T-cell (primary cell): ENCODE results near the gene DPP4. TPM values are rescaled to one million over a fixed set of nuclear protein-coding genes. Genes with fewer than 3 reads are reported as not detected.

Source experiments
- ATAC-seq, 4 experiments: fragments of 200-7000 bp in 3 of 4; fragments of 150-1000 bp in 1 of 4; cut with Tn5 transposase; replicated peaks in 1 of 4; 1 replicate in 3 of 4; 2 replicates in 1 of 4; pipeline ENCODE4 v1.10.0; 2021; ENCODE audit warnings: moderate library complexity in 3 of 4, mild to moderate bottlenecking in 2 of 4, moderate number of reproducible peaks in 1 of 4
- CTCF ChIA-PET, 2 donors: fragments of 300-600 bp; sonication (Branson Sonifier 250); formaldehyde crosslinking; loops; one replicate each; lab custom pipeline; 2022; ENCODE audit warnings: antibody characterized with exemption in 2 of 2; lab: Charles Lee
- POLR2A ChIA-PET, 2 donors: fragments of 300-600 bp; sonication (Branson Sonifier 250); formaldehyde crosslinking; loops; one replicate each; lab custom pipeline; 2022; ENCODE audit warnings: antibody characterized with exemption in 2 of 2; lab: Charles Lee
- DNase-seq, 35 experiments: peaks; one replicate each; pipeline versions ENCODE4 v3.0.0 to v3.0.0-alpha.2; 2013 to 2023
- H3K27ac ChIP-seq: one replicate; pipeline ENCODE4 v1.5.1; 2013; ENCODE audit warnings: low read length
- H3K27me3 ChIP-seq, 2 experiments: replicated peaks in 1 of 2; 1 replicate in 1 of 2; 2 replicates in 1 of 2; pipeline versions ENCODE4 v1.6.1 to v1.7.0; 2013; ENCODE audit warnings: low read length in 1 of 2, mixed read lengths in 1 of 2; ENCODE audit not compliant: control insufficient read depth in 2 of 2, insufficient read depth in 2 of 2; ENCODE audit errors: extremely low read depth in 1 of 2
- H3K36me3 ChIP-seq, 2 donors: 1 replicate in 1 of 2; 2 replicates in 1 of 2; pipeline versions ENCODE4 v1.6.1 to v1.7.0; 2013; ENCODE audit warnings: low read length in 1 of 2; ENCODE audit not compliant: control insufficient read depth in 2 of 2, insufficient read depth in 1 of 2; ENCODE audit errors: extremely low read depth in 1 of 2
- H3K4me1 ChIP-seq, 2 experiments: 1 replicate in 1 of 2; 2 replicates in 1 of 2; pipeline versions ENCODE4 v1.6.1 to v1.7.0; 2013; ENCODE audit warnings: low read length in 2 of 2, mixed read lengths in 1 of 2; ENCODE audit not compliant: insufficient read depth in 2 of 2, control insufficient read depth in 1 of 2; ENCODE audit errors: extremely low read depth in 1 of 2
- H3K4me3 ChIP-seq, 2 donors: 1 replicate in 1 of 2; 2 replicates in 1 of 2; pipeline versions ENCODE4 v1.5.1 to v1.7.0; 2013; ENCODE audit warnings: mild to moderate bottlenecking in 2 of 2, low read length in 1 of 2, moderate library complexity in 1 of 2; ENCODE audit not compliant: control insufficient read depth in 1 of 2; ENCODE audit errors: extremely low read depth in 1 of 2
- H3K9me3 ChIP-seq: 2 replicates; pipeline ENCODE4 v1.7.0; 2013
- H3K27ac Mint-ChIP-seq, 2 donors: one replicate each; pipeline ENCODE4 v1.8.0; 2020 to 2021; ENCODE audit warnings: mild to moderate bottlenecking in 2 of 2, mixed read lengths in 2 of 2
- H3K27me3 Mint-ChIP-seq, 2 donors: one replicate each; pipeline ENCODE4 v1.8.0; 2021 to 2022; ENCODE audit warnings: mixed read lengths in 2 of 2
- H3K36me3 Mint-ChIP-seq: one replicate; pipeline ENCODE4 v1.8.0; 2021; ENCODE audit warnings: mixed read lengths
- H3K4me1 Mint-ChIP-seq, 3 donors: one replicate each; pipeline ENCODE4 v1.8.0; 2020 to 2022; ENCODE audit warnings: mixed read lengths in 3 of 3, mild to moderate bottlenecking in 1 of 3
- H3K4me3 Mint-ChIP-seq, 3 donors: one replicate each; pipeline ENCODE4 v1.8.0; 2020 to 2022; ENCODE audit warnings: mild to moderate bottlenecking in 3 of 3, mixed read lengths in 3 of 3, moderate library complexity in 3 of 3
- H3K9me3 Mint-ChIP-seq, 3 donors: one replicate each; pipeline ENCODE4 v1.8.0; 2020 to 2022; ENCODE audit warnings: mixed read lengths in 3 of 3
- WGBS: methylation state at CpG from one replicate; pipeline ENCODE4 v1.1.5; 2013; ENCODE audit warnings: missing lambda C conversion rate; ENCODE audit not compliant: insufficient coverage; 5-methylcytosine and 5-hydroxymethylcytosine counted together
- total RNA-seq, 35 experiments: library from RNA in 6 of 35; stranded (reverse) in 6 of 35; fragments of 120-200 nt in 1 of 35; gene quantifications; one replicate each; pipeline versions ENCODE4 v1.2.1 to v1.2.4 and lab custom pipeline; 2013 to 2026

Gene DPP4
- total RNA-seq, 5 donors from 2014 or later (not counting 1 experiment from before 2014, with no cell fraction given) = 30.1 to 47.7 (median 37.9) TPM

GRCh38 chr2:161997916-161998471 is 76.0 kb downstream of the DPP4 start:
- no peak for ATAC-seq
- peaks cover 51 to 62% (median 51%) of the 10 kb centered on the region in 3 donors for H3K4me1 Mint-ChIP-seq
- 94% methylated on average over 8 of the region's 9 CpGs for WGBS
- H3K4me3 ChIP-seq = no peak overlapping the region
- DNase-seq = no peak
- no peaks in the 10 kb centered on the region for H3K27me3 ChIP-seq
- peak overlapping the region; percentile 16 for H3K27ac ChIP-seq
- H3K9me3 ChIP-seq = no peaks in the 10 kb centered on the region
- H3K27ac Mint-ChIP-seq = peak overlapping the region; percentile 3 to 81
- peaks cover 0 to 4% (median 0%) of the 10 kb centered on the region in 3 donors for H3K9me3 Mint-ChIP-seq
- peaks cover 66% of the 10 kb centered on the region for H3K36me3 Mint-ChIP-seq
- peaks cover 0 to 19% of the 10 kb centered on the region in 2 donors for H3K36me3 ChIP-seq
- no peaks in the 10 kb centered on the region for H3K27me3 Mint-ChIP-seq
- peaks cover 19 to 39% of the 10 kb centered on the region in 2 experiments for H3K4me1 ChIP-seq
- CTCF ChIA-PET = interaction anchor here (0.9 to 1.6 kb wide), 2 partner anchors 10 kb away, joined by 3 read pairs; no protein-coding TSS in a partner anchor
- H3K4me3 Mint-ChIP-seq = no peak overlapping the region
- POLR2A ChIA-PET = interaction anchor here in 1 of 2 donors (0.6 kb wide), 1 partner anchor 30 kb away, joined by 7 read pairs; no protein-coding TSS in a partner anchor

GRCh38 chr2:161995553-161996016 is 78.4 kb downstream of the DPP4 start:
- ChIA-PET CTCF (interaction anchor here (0.6 to 2.3 kb wide), 8 partner anchors 11 to 138 kb away, joined by 3 to 6 read pairs (median 4); partner anchors contain the start of gene DPP4 (in 1 of the 2)), POLR2A (interaction anchor here in 1 of 2 donors (1.0 kb wide), 1 partner anchor 41 kb away, joined by 3 read pairs; no protein-coding TSS in a partner anchor)
- Histone ChIP-seq H3K4me3 (no peak overlapping the region), H3K27me3 (no peaks in the 10 kb centered on the region), H3K36me3 (peaks cover 0 to 7% of the 10 kb centered on the region in 2 donors), H3K9me3 (no peaks in the 10 kb centered on the region), H3K27ac (peak overlapping the region; percentile 79), H3K4me1 (peaks cover 32 to 49% of the 10 kb centered on the region in 2 experiments)
- peak overlapping the region; percentile 76 to 81 (median 76) for H3K4me3 Mint-ChIP-seq
- peaks cover 67 to 77% (median 72%) of the 10 kb centered on the region in 3 donors for H3K4me1 Mint-ChIP-seq
- peak in 12 of 35 experiments; percentile 10 to 56 (median 18) for DNase-seq
- ATAC-seq = peak in 1 of 4 experiments; percentile 38
- H3K27ac Mint-ChIP-seq = peak overlapping the region; percentile 98
- no peaks in the 10 kb centered on the region for H3K9me3 Mint-ChIP-seq
- H3K27me3 Mint-ChIP-seq = no peaks in the 10 kb centered on the region
- H3K36me3 Mint-ChIP-seq = peaks cover 46% of the 10 kb centered on the region

- Histone ChIP-seq H3K27me3 (no peaks in the 10 kb centered on the region), H3K27ac (peak overlapping the region; percentile 79), H3K9me3 (no peaks in the 10 kb centered on the region), H3K36me3 (peaks cover 0 to 7% of the 10 kb centered on the region in 2 donors), H3K4me1 (peaks cover 32 to 49% of the 10 kb centered on the region in 2 experiments), H3K4me3 (peak overlapping the region; percentile 22 to 47)
- POLR2A ChIA-PET = interaction anchor here in 1 of 2 donors (1.0 to 1.4 kb wide), 2 partner anchors 17 to 41 kb away, joined by 3 to 4 read pairs; no protein-coding TSS in a partner anchor
- peak overlapping the region; percentile 98 for H3K27ac Mint-ChIP-seq
- DNase-seq (no peak), ATAC-seq (no peak)
- H3K36me3 Mint-ChIP-seq = peaks cover 41% of the 10 kb centered on the region
- peak overlapping the region; percentile 76 to 81 (median 76) for H3K4me3 Mint-ChIP-seq
- no CpG with 5 or more reads among the region's 5 CpGs for WGBS
- CTCF ChIA-PET = interaction anchor here (1.4 to 2.3 kb wide), 3 partner anchors 11 to 128 kb away, joined by 4 to 5 read pairs (median 4); no protein-coding TSS in a partner anchor
- H3K4me1 Mint-ChIP-seq = peaks cover 69 to 75% (median 74%) of the 10 kb centered on the region in 3 donors
- no peaks in the 10 kb centered on the region for H3K27me3 Mint-ChIP-seq
- no peaks in the 10 kb centered on the region for H3K9me3 Mint-ChIP-seq
These were observed 79.1 kb downstream of the DPP4 start for GRCh38 chr2:161994761-161995520.

- peak overlapping the region; percentile 79 for H3K27ac ChIP-seq
These were observed 81.5 kb downstream of the DPP4 start for GRCh38 chr2:161992531-161992930.

GRCh38 chr2:161991991-161992390 is 82.0 kb downstream of the DPP4 start:
- Mint-ChIP-seq H3K27ac (peak overlapping the region; percentile 98), H3K9me3 (no peaks in the 10 kb centered on the region), H3K4me1 (peaks cover 58 to 65% (median 63%) of the 10 kb centered on the region in 3 donors), H3K4me3 (peak overlapping the region in 1 of 3 donors; percentile 73), H3K36me3 (peaks cover 17% of the 10 kb centered on the region), H3K27me3 (no peaks in the 10 kb centered on the region)
- DNase-seq (no peak), ATAC-seq (no peak)
- Histone ChIP-seq H3K36me3 (no peaks in the 10 kb centered on the region), H3K4me1 (peaks cover 26 to 43% of the 10 kb centered on the region in 2 experiments), H3K4me3 (no peak overlapping the region), H3K27ac (peak overlapping the region; percentile 79), H3K9me3 (no peaks in the 10 kb centered on the region), H3K27me3 (no peaks in the 10 kb centered on the region)
- WGBS = no CpG with 5 or more reads among the region's 1 CpG
- CTCF ChIA-PET = interaction anchor here (0.6 to 2.7 kb wide), 6 partner anchors 16 to 241 kb away, joined by 4 to 11 read pairs (median 7); no protein-coding TSS in a partner anchor
- POLR2A ChIA-PET = interaction anchor here (1.0 to 1.4 kb wide), 2 partner anchors 38 to 131 kb away, joined by 3 to 5 read pairs; no protein-coding TSS in a partner anchor

More at GRCh38 chr2:161992531-161992930, 81.5 kb downstream of the DPP4 start:
- Mint-ChIP-seq H3K36me3 (peaks cover 19% of the 10 kb centered on the region), H3K27me3 (no peaks in the 10 kb centered on the region), H3K9me3 (no peaks in the 10 kb centered on the region), H3K4me1 (peaks cover 62 to 67% (median 65%) of the 10 kb centered on the region in 3 donors), H3K27ac (peak overlapping the region; percentile 98), H3K4me3 (peak overlapping the region; percentile 72 to 74 (median 73))
- Histone ChIP-seq H3K4me3 (peak overlapping the region; percentile 17 to 20), H3K36me3 (no peaks in the 10 kb centered on the region), H3K4me1 (peaks cover 26 to 43% of the 10 kb centered on the region in 2 experiments), H3K9me3 (no peaks in the 10 kb centered on the region), H3K27me3 (no peaks in the 10 kb centered on the region)
- DNase-seq = peak in 34 of 35 experiments; percentile 20 to 70 (median 48)
- ATAC-seq = peak; percentile 87 to 93 (median 89)
- WGBS = 0% methylated on average over 3 of the region's 3 CpGs
- ChIA-PET CTCF (interaction anchor here (0.5 to 2.7 kb wide), 6 partner anchors 12 to 647 kb away, joined by 3 to 11 read pairs (median 5); no protein-coding TSS in a partner anchor), POLR2A (interaction anchor here (0.9 to 1.4 kb wide), 3 partner anchors 38 to 130 kb away, joined by 3 to 5 read pairs (median 3); no protein-coding TSS in a partner anchor)
